PFSK-1 (cell line): ENCODE results near the gene CLIC6.

ENCODE experiments used
- POLR2AphosphoS5 ChIP-seq: IDR thresholded peaks from 2 replicates; pipeline ENCODE4 v1.6.1; 2012; ENCODE audit warnings: low read depth, mild to moderate bottlenecking, control low read depth, low read length, moderate library complexity
- REST ChIP-seq, 2 experiments: IDR thresholded peaks; 2 replicates each; pipeline versions ENCODE4 v1.6.1 to v1.8.0; 2011 to 2012; ENCODE audit warnings: low read depth in 2 of 2, low read length in 2 of 2, control low read depth in 1 of 2, inconsistent platforms in 1 of 2, mild to moderate bottlenecking in 1 of 2, moderate library complexity in 1 of 2; ENCODE audit not compliant: insufficient read depth in 1 of 2
- SIN3A ChIP-seq: IDR thresholded peaks from 2 replicates; pipeline ENCODE4 v1.6.1; 2012; ENCODE audit warnings: mild to moderate bottlenecking, low read length, moderate library complexity, borderline replicate concordance; ENCODE audit not compliant: insufficient read depth

GRCh38 chr21:34724857-34725195, 56.0 kb downstream of the CLIC6 start:
- no peak for TF ChIP-seq REST (IDR thresholded peaks at IDR 0.05; ENCODE audit: insufficient read depth in 1 of 2, low read depth in 2 of 2, low read length in 2 of 2)
- no peak for TF ChIP-seq SIN3A
- TF ChIP-seq POLR2AphosphoS5 = no peak
